ENCODE results near the gene FAM107B. TPM values are rescaled to one million over a fixed set of nuclear protein-coding genes. Genes with fewer than 3 reads are reported as not detected.
A peak's percentile ranks its signal among the peaks of the same experiment; 100 is the strongest.

The FAM107B gene
- total and polyA plus RNA-seq, 2 experiments from 2014 or later: 85.5 to 85.9 TPM

- H3K4me3 ChIP-seq: no peak overlapping the region
- DNase-seq (ENCODE audit: low spot score): no peak
- H3K9me3 ChIP-seq (ENCODE audit: low read depth): no peaks in the 10 kb centered on the region
- peaks cover 96% of the 10 kb centered on the region for H3K79me2 ChIP-seq
- H3K4me2 ChIP-seq: peak overlapping the region; percentile 55
- no peaks in the 10 kb centered on the region for H3K36me3 ChIP-seq (replicated peaks; ENCODE audit: insufficient read depth, low read depth)
- 69% methylated on average over 6 of the region's 6 CpGs for WGBS (ENCODE audit: low lambda C conversion rate, missing lambda C conversion rate)
- no peaks in the 10 kb centered on the region for H3K9me2 ChIP-seq (replicated peaks; ENCODE audit: insufficient read depth)
- peak overlapping the region; percentile 68 for H3K27ac ChIP-seq
- TF ChIP-seq EZH2 (IDR thresholded peaks at IDR 0.05; ENCODE audit: borderline replicate concordance) (no peak), EZH2phosphoT487 (IDR thresholded peaks at IDR 0.05; ENCODE audit: low read depth, severe bottlenecking, unreplicated experiment) (no peak)
- TF ChIP-seq, protein P1, sequence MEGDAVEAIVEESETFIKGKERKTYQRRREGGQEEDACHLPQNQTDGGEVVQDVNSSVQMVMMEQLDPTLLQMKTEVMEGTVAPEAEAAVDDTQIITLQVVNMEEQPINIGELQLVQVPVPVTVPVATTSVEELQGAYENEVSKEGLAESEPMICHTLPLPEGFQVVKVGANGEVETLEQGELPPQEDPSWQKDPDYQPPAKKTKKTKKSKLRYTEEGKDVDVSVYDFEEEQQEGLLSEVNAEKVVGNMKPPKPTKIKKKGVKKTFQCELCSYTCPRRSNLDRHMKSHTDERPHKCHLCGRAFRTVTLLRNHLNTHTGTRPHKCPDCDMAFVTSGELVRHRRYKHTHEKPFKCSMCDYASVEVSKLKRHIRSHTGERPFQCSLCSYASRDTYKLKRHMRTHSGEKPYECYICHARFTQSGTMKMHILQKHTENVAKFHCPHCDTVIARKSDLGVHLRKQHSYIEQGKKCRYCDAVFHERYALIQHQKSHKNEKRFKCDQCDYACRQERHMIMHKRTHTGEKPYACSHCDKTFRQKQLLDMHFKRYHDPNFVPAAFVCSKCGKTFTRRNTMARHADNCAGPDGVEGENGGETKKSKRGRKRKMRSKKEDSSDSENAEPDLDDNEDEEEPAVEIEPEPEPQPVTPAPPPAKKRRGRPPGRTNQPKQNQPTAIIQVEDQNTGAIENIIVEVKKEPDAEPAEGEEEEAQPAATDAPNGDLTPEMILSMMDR (IDR thresholded peaks at IDR 0.05; ENCODE audit: poor library complexity): no peak
- no peaks in the 10 kb centered on the region for H4K20me1 ChIP-seq (ENCODE audit: insufficient read depth, poor library complexity, severe bottlenecking)
- H2AFZ ChIP-seq: no peak overlapping the region
- H3K4me1 ChIP-seq (ENCODE audit: insufficient read depth): peaks cover 26% of the 10 kb centered on the region
- no peaks in the 10 kb centered on the region for H3K27me3 ChIP-seq
These were observed 187.1 kb downstream of the FAM107B start for GRCh38 chr10:14587540-14588083.

- H2AFZ ChIP-seq: no peak overlapping the region
- H3K27me3 ChIP-seq: no peaks in the 10 kb centered on the region
- peak overlapping the region; percentile 68 for H3K27ac ChIP-seq
- peaks cover 96% of the 10 kb centered on the region for H3K79me2 ChIP-seq
- H3K9me3 ChIP-seq (ENCODE audit: low read depth): no peaks in the 10 kb centered on the region
- peaks cover 26% of the 10 kb centered on the region for H3K4me1 ChIP-seq (ENCODE audit: insufficient read depth)
- no peak overlapping the region for H3K4me3 ChIP-seq
- 90% methylated on average over 6 of the region's 6 CpGs for WGBS (ENCODE audit: low lambda C conversion rate, missing lambda C conversion rate)
- peak; percentile 52 for DNase-seq (ENCODE audit: low spot score)
- H3K36me3 ChIP-seq (replicated peaks; ENCODE audit: insufficient read depth, low read depth): no peaks in the 10 kb centered on the region
- H4K20me1 ChIP-seq (ENCODE audit: insufficient read depth, poor library complexity, severe bottlenecking): no peaks in the 10 kb centered on the region
- no peaks in the 10 kb centered on the region for H3K9me2 ChIP-seq (replicated peaks; ENCODE audit: insufficient read depth)
- H3K4me2 ChIP-seq: no peak overlapping the region
- TF ChIP-seq EZH2 (IDR thresholded peaks at IDR 0.05; ENCODE audit: borderline replicate concordance) (no peak), EZH2phosphoT487 (IDR thresholded peaks at IDR 0.05; ENCODE audit: low read depth, severe bottlenecking, unreplicated experiment) (no peak)
- TF ChIP-seq, protein P1 (IDR thresholded peaks at IDR 0.05; ENCODE audit: poor library complexity): no peak
These were observed 187.8 kb downstream of the FAM107B start for GRCh38 chr10:14586901-14587300.

DNA sequence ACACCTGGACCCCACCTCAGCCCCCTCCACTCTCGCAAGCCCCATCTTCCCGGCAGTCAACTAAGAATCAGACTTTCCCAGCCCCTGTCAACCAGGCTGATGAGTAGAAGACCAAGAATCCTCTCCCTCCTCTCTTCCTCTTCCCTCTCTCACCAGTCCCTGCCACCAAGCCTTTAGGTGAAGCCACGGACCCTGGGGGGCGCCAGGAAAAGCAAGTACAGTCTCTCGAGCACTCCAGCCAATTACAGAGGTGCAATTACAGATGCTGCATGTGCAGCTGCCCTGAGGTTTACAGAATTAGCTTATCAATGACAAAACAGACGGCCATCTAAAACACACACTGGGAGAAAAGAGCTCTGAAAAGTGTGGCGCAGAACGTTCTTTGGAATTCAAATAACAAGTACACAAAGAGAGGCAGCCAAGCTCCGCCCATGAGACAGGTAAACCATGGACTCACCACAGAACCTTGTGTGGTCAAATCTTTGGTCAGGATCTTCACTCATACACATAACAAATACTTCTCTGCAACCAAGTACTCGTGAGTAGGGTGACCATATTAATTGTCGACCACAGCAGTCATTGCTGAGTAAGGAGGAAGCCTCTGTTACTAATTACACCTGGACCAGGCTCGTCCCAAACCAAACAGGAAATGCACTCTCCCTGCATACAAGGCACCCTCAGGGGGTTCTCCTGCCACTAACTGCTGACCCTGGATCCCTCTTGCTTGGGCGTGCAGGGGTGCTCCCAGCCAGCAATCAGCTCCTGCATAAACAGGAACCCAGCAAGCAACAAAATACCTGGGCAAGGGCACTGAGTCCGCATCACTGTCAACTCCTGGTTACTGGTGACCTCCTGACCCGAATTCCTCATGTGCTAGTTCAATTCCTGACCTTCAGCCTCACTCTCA is 189.2 kb downstream of the FAM107B start:
- Histone ChIP-seq H3K36me3 (replicated peaks; ENCODE audit: insufficient read depth, low read depth) (no peaks in the 10 kb centered on the region), H3K9me3 (ENCODE audit: low read depth) (no peaks in the 10 kb centered on the region), H3K79me2 (peaks cover 96% of the 10 kb centered on the region), H3K27ac (peak overlapping the region; percentile 18), H3K4me2 (no peak overlapping the region), H3K4me3 (no peak overlapping the region), H3K9me2 (replicated peaks; ENCODE audit: insufficient read depth) (no peaks in the 10 kb centered on the region), H4K20me1 (ENCODE audit: insufficient read depth, poor library complexity, severe bottlenecking) (no peaks in the 10 kb centered on the region), H3K27me3 (no peaks in the 10 kb centered on the region), H2AFZ (no peak overlapping the region), H3K4me1 (ENCODE audit: insufficient read depth) (peaks cover 26% of the 10 kb centered on the region)
- no peak for DNase-seq (ENCODE audit: low spot score)
- 68% methylated on average over 15 of the region's 15 CpGs for WGBS (ENCODE audit: low lambda C conversion rate, missing lambda C conversion rate)
- TF ChIP-seq, protein P1 (IDR thresholded peaks at IDR 0.05; ENCODE audit: poor library complexity): no peak
- TF ChIP-seq EZH2phosphoT487 (IDR thresholded peaks at IDR 0.05; ENCODE audit: low read depth, severe bottlenecking, unreplicated experiment) (no peak), EZH2 (IDR thresholded peaks at IDR 0.05; ENCODE audit: borderline replicate concordance) (no peak)

Measured in hepatocyte (in vitro differentiated cells).